Measurements from ENCODE around the gene ANGPTL4. TPM values are rescaled to one million over a fixed set of nuclear protein-coding genes. Genes with fewer than 3 reads are reported as not detected.

The ANGPTL4 gene
- polyA plus RNA-seq, 2 of the 4 experiments (the other 2 are of a cell fraction): 12.3 to 30.8 TPM

DNA sequence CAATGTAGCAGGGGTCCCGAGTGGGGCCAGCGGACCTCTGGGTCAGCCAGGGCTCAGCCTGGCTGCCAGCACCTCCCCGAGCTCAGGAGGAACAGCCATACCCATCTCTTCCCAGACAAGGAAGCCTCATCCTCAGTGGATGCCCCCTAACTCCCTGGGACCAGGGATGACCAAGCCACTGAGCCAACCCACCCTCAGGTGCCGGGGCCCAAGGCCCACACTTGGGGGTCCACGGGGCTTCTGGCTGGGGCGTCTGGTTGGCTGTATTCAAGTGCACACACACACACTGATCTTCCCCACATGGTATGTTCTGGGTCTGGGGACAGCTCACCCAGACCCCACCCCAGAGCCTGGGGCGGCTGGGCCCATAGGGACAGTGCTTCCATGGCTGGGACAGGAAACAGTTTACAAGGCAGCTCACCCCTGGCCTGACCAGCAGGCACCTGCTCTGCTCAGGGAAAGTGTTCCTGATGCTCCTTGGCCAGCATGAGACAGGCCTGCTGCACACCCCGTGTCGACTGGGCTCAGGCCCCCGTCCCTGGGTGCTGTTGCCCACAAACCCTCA lies 33.9 kb downstream of the ANGPTL4 start:
- FAIRE-seq (no peak), DNase-seq (ENCODE audit: low read depth in 1 of 2, low spot score in 1 of 2) (no peak), ATAC-seq (no peak)
- CTCF ChIA-PET: interaction anchor here (0.9 to 2.6 kb wide), 6 partner anchors 16 to 64 kb away, joined by 3 to 38 read pairs (median 4); partner anchors contain the start of gene MARCHF2
- 81% methylated on average over 5 of the region's 10 CpGs for WGBS (ENCODE audit: missing lambda C conversion rate)
- no peak overlapping the region for H3K4me3 ChIP-seq
- no peak for TF ChIP-seq BHLHE40 (IDR thresholded peaks at IDR 0.05; ENCODE audit: low read depth, low read length)
- no peak for TF ChIP-seq ESRRA (IDR thresholded peaks at IDR 0.05; ENCODE audit: borderline replicate concordance, low read length)
- TF ChIP-seq FOSB (CRISPR knock-in tag; IDR thresholded peaks at IDR 0.05): no peak
- no peak for TF ChIP-seq POLR2AphosphoS2 (conservative IDR thresholded peaks at IDR 0.05; ENCODE audit: low read length)
- no peak for TF ChIP-seq MAZ (IDR thresholded peaks at IDR 0.05; ENCODE audit: borderline replicate concordance, low read depth, low read length)
- TF ChIP-seq HOXA7 (CRISPR knock-in tag; IDR thresholded peaks at IDR 0.05): no peak
- TF ChIP-seq ZFP36 (IDR thresholded peaks at IDR 0.05; ENCODE audit: borderline replicate concordance, partially characterized antibody): no peak
- TF ChIP-seq KDM1A (IDR thresholded peaks at IDR 0.05; ENCODE audit: low read depth): no peak
- TF ChIP-seq SMC3 (IDR thresholded peaks at IDR 0.05): no peak
- TF ChIP-seq, protein P1, sequence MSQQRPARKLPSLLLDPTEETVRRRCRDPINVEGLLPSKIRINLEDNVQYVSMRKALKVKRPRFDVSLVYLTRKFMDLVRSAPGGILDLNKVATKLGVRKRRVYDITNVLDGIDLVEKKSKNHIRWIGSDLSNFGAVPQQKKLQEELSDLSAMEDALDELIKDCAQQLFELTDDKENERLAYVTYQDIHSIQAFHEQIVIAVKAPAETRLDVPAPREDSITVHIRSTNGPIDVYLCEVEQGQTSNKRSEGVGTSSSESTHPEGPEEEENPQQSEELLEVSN (IDR thresholded peaks at IDR 0.05; ENCODE audit: borderline replicate concordance, low read depth): no peak
- TF ChIP-seq HEYL (CRISPR knock-in tag; IDR thresholded peaks at IDR 0.05): no peak
- no peak for TF ChIP-seq EP300 (IDR thresholded peaks at IDR 0.05)
- TF ChIP-seq, protein P2, sequence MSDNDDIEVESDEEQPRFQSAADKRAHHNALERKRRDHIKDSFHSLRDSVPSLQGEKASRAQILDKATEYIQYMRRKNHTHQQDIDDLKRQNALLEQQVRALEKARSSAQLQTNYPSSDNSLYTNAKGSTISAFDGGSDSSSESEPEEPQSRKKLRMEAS (IDR thresholded peaks at IDR 0.05): no peak
- no peak overlapping the region for H3K4me2 ChIP-seq
- H3K9me3 ChIP-seq: no peaks in the 10 kb centered on the region
- peak overlapping the region in 1 of 2 experiments; percentile 78; a peak in 2 of 6 replicates for H3K27ac ChIP-seq
- POLR2A ChIA-PET: interaction anchor here (0.9 kb wide), 1 partner anchor 34 kb away, joined by 3 read pairs; the partner anchor contains the start of gene ANGPTL4
- peaks cover 41% of the 10 kb centered on the region for H3K4me1 ChIP-seq

DNA sequence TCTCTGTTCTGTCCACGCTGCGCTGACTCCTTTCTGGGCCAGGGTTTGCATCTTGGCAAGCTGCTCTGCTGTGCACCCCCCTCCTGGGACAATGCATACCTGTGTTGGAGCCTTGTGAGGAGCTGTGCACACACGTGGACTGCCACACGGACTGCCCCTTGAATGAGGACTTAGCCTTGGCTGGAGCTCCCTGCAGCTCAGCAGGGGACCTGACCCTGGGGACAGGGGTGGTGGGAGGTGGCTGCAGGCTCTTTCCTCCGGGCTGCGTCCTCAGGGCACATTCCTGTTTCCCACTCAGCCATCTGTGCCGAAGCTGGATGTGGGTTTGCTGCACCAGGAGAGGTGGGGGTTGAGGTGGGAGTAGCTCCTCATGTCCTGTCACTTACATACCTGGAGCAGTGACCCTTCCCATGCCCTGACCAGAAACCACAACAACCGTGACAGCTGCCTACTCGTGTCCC lies 34.4 kb downstream of the ANGPTL4 start:
- 90% methylated on average over 3 of the region's 9 CpGs for WGBS (ENCODE audit: missing lambda C conversion rate)
- no peak overlapping the region for H3K27ac ChIP-seq
- no peak for FAIRE-seq
- no peaks in the 10 kb centered on the region for H3K9me3 ChIP-seq
- DNase-seq (ENCODE audit: low read depth in 1 of 2, low spot score in 1 of 2): no peak
- H3K4me2 ChIP-seq: no peak overlapping the region
- H3K4me3 ChIP-seq: no peak overlapping the region
- peaks cover 38% of the 10 kb centered on the region for H3K4me1 ChIP-seq
- no peak for ATAC-seq
- CTCF ChIA-PET: interaction anchor here (0.6 to 2.6 kb wide), 4 partner anchors 44 to 62 kb away, joined by 3 to 38 read pairs (median 6); no protein-coding TSS in a partner anchor
- POLR2A ChIA-PET: interaction anchor here (0.9 kb wide), 1 partner anchor 34 kb away, joined by 3 read pairs; the partner anchor contains the start of gene ANGPTL4
- no peak for TF ChIP-seq TFCP2L1 (CRISPR knock-in tag; IDR thresholded peaks at IDR 0.05)
- no peak for TF ChIP-seq RFX5 (IDR thresholded peaks at IDR 0.05)
- TF ChIP-seq, protein P3, sequence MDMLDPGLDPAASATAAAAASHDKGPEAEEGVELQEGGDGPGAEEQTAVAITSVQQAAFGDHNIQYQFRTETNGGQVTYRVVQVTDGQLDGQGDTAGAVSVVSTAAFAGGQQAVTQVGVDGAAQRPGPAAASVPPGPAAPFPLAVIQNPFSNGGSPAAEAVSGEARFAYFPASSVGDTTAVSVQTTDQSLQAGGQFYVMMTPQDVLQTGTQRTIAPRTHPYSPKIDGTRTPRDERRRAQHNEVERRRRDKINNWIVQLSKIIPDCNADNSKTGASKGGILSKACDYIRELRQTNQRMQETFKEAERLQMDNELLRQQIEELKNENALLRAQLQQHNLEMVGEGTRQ (IDR thresholded peaks at IDR 0.05): no peak
- TF ChIP-seq, protein P1 (IDR thresholded peaks at IDR 0.05; ENCODE audit: borderline replicate concordance, low read depth): no peak
- no peak for TF ChIP-seq SREBF2 (IDR thresholded peaks at IDR 0.05)
- no peak for TF ChIP-seq POLR2A (IDR thresholded peaks at IDR 0.05; ENCODE audit: low read length)
- TF ChIP-seq, protein P4, sequence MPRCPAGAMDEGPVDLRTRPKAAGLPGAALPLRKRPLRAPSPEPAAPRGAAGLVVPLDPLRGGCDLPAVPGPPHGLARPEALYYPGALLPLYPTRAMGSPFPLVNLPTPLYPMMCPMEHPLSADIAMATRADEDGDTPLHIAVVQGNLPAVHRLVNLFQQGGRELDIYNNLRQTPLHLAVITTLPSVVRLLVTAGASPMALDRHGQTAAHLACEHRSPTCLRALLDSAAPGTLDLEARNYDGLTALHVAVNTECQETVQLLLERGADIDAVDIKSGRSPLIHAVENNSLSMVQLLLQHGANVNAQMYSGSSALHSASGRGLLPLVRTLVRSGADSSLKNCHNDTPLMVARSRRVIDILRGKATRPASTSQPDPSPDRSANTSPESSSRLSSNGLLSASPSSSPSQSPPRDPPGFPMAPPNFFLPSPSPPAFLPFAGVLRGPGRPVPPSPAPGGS (IDR thresholded peaks at IDR 0.05): no peak

DNA sequence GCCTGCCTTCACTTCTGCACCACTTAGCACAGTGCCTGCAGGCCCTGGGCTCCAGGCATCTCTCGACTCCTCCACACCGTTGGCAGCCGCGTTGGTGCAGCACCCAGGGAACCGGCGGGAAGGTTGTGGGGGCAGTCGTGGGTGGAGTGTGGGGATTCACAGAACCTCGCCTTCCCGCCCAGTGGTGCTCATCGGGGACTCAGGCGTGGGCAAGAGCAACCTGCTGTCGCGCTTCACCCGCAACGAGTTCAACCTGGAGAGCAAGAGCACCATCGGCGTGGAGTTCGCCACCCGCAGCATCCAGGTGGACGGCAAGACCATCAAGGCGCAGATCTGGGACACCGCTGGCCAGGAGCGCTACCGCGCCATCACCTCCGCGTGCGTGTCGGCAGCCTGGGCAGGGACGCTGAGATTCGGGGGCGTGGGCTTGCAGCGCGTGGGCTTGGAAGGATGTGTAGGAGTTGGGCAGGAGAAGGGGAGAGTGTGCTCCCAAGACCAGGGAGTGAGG lies 35.8 kb downstream of the ANGPTL4 start:
- Histone ChIP-seq H3K4me1 (peaks cover 24% of the 10 kb centered on the region), H3K4me3 (no peak overlapping the region), H3K9me3 (no peaks in the 10 kb centered on the region), H3K4me2 (no peak overlapping the region), H3K27ac (no peak overlapping the region)
- 97% methylated on average over 32 of the region's 34 CpGs for WGBS (ENCODE audit: missing lambda C conversion rate)
- ChIA-PET CTCF (interaction anchor here (0.8 kb wide), 1 partner anchor 45 kb away, joined by 4 read pairs; no protein-coding TSS in a partner anchor), POLR2A (no interaction called here)
- DNase-seq (ENCODE audit: low read depth in 1 of 2, low spot score in 1 of 2) (no peak), ATAC-seq (no peak), FAIRE-seq (no peak)
- TF ChIP-seq KDM1A (IDR thresholded peaks at IDR 0.05; ENCODE audit: low read depth): no peak
- TF ChIP-seq JUNB (IDR thresholded peaks at IDR 0.05): no peak
- TF ChIP-seq MAFK (IDR thresholded peaks at IDR 0.05; ENCODE audit: partially characterized antibody): no peak
- TF ChIP-seq CEBPB (IDR thresholded peaks at IDR 0.05): no peak
- no peak for TF ChIP-seq POLR2A (IDR thresholded peaks at IDR 0.05; ENCODE audit: low read length)
- TF ChIP-seq NR3C1 (IDR thresholded peaks at IDR 0.05): no peak
- TF ChIP-seq EHF (CRISPR knock-in tag; IDR thresholded peaks at IDR 0.05): no peak
- no peak for TF ChIP-seq CHD4 (IDR thresholded peaks at IDR 0.05; ENCODE audit: borderline replicate concordance)
- TF ChIP-seq ZSCAN20 (CRISPR knock-in tag; IDR thresholded peaks at IDR 0.05): no peak
- TF ChIP-seq, protein P1 (IDR thresholded peaks at IDR 0.05; ENCODE audit: borderline replicate concordance, low read depth): no peak
- no peak for TF ChIP-seq MAZ (IDR thresholded peaks at IDR 0.05; ENCODE audit: borderline replicate concordance, low read depth, low read length)
- TF ChIP-seq, protein P3 (IDR thresholded peaks at IDR 0.05): no peak
- TF ChIP-seq ESRRA (IDR thresholded peaks at IDR 0.05; ENCODE audit: borderline replicate concordance, low read length): no peak
- TF ChIP-seq, protein P2 (IDR thresholded peaks at IDR 0.05): no peak
- no peak for TF ChIP-seq FOXS1 (CRISPR knock-in tag; IDR thresholded peaks at IDR 0.05)

All from A549 (cell line).